Keratinocyte (primary cell): ENCODE data around the gene UNC119B. TPM values are rescaled to one million over a fixed set of nuclear protein-coding genes. Genes with fewer than 3 reads are reported as not detected.
A peak's percentile ranks its signal among the peaks of the same experiment; 100 is the strongest.

Experiments
- DNase-seq: peaks from one replicate; pipeline ENCODE4 v3.0.0-alpha.2; 2011; ENCODE audit warnings: low read depth, missing footprints, low spot score
- FAIRE-seq: peaks from 2 replicates; lab custom pipeline; 2011; peaks lifted over from hg19 to GRCh38; lab: Jason Lieb, UNC
- H2AFZ ChIP-seq: 2 replicates; pipeline ENCODE4 v1.6.0; 2012; ENCODE audit warnings: low read length, control low read depth, inconsistent platforms; ENCODE audit not compliant: control insufficient read depth
- H3K27ac ChIP-seq: 2 replicates; pipeline ENCODE4 v1.5.1; 2011; ENCODE audit warnings: low read length; ENCODE audit not compliant: control insufficient read depth, insufficient read depth
- H3K27me3 ChIP-seq: 3 replicates; pipeline ENCODE4 v1.6.0; 2011; ENCODE audit warnings: low read length; ENCODE audit not compliant: control insufficient read depth, insufficient read depth; ENCODE audit errors: extremely low read depth
- H3K36me3 ChIP-seq, 2 experiments: 2 replicates in 1 of 2; 3 replicates in 1 of 2; pipeline ENCODE4 v1.5.1; 2011; ENCODE audit warnings: low read length in 2 of 2, mild to moderate bottlenecking in 1 of 2; ENCODE audit not compliant: control insufficient read depth in 2 of 2, insufficient read depth in 2 of 2; ENCODE audit errors: extremely low read depth in 1 of 2
- H3K4me1 ChIP-seq: 3 replicates; pipeline ENCODE4 v1.5.1; 2011; ENCODE audit warnings: low read length; ENCODE audit not compliant: control insufficient read depth, insufficient read depth; ENCODE audit errors: extremely low read depth
- H3K4me2 ChIP-seq: 3 replicates; pipeline ENCODE4 v1.6.0; 2011; ENCODE audit warnings: low read depth, low read length; ENCODE audit not compliant: control insufficient read depth, insufficient read depth; ENCODE audit errors: extremely low read depth
- H3K4me3 ChIP-seq, 3 experiments: fragments of 200-600 bp in 1 of 3; sonication (generic) in 1 of 3; 2 replicates in 2 of 3; 3 replicates in 1 of 3; pipeline ENCODE4 v1.5.1; 2011 to 2016; ENCODE audit warnings: low read length in 3 of 3, mild to moderate bottlenecking in 3 of 3, control low read depth in 2 of 3, inconsistent platforms in 1 of 3, low read depth in 1 of 3, mixed read lengths in 1 of 3, mixed run types in 1 of 3, moderate library complexity in 1 of 3; ENCODE audit not compliant: control insufficient read depth in 2 of 3, insufficient read depth in 2 of 3; ENCODE audit errors: extremely low read depth in 1 of 3
- H3K79me2 ChIP-seq: 2 replicates; pipeline ENCODE4 v1.6.0; 2012; ENCODE audit warnings: low read length; ENCODE audit not compliant: control insufficient read depth, insufficient read depth
- H3K9ac ChIP-seq: 3 replicates; pipeline ENCODE4 v1.6.0; 2011; ENCODE audit warnings: low read length; ENCODE audit not compliant: control insufficient read depth, insufficient read depth; ENCODE audit errors: extremely low read depth
- H3K9me1 ChIP-seq: 3 replicates; pipeline ENCODE4 v1.6.0; 2011; ENCODE audit warnings: low read length; ENCODE audit not compliant: control insufficient read depth, insufficient read depth; ENCODE audit errors: extremely low read depth
- H3K9me3 ChIP-seq: 2 replicates; pipeline ENCODE4 v1.5.1; 2012; ENCODE audit warnings: low read depth, low read length; ENCODE audit not compliant: control insufficient read depth
- H4K20me1 ChIP-seq: 3 replicates; pipeline ENCODE4 v1.6.0; 2011; ENCODE audit warnings: low read length; ENCODE audit not compliant: control insufficient read depth, insufficient read depth; ENCODE audit errors: extremely low read depth
- EZH2 ChIP-seq: IDR thresholded peaks from one replicate; pipeline ENCODE4 v1.6.1; 2012; ENCODE audit warnings: inconsistent platforms, mild to moderate bottlenecking, low read length, moderate library complexity
- dilution Hi-C: fragments of 300-500 bp; cut with MboI; formaldehyde crosslinking; loops from one replicate; pipeline ENCODE4 v1.7.0; 2020; ENCODE audit warnings: low sequenced_read_pairs; ENCODE audit not compliant: extremely low pct_ligation_motif_present
- polyA plus RNA-seq, 5 experiments: library from polyadenylated mRNA; depleted of rRNA in 3 of 5; stranded (reverse) in 3 of 5; stranded (forward) in 1 of 5; unstranded in 1 of 5; fragments of >200 nt; gene quantifications; 1 replicate in 1 of 5; 2 replicates in 3 of 5; 3 replicates in 1 of 5; pipeline versions ENCODE4 v1.2.1 to v1.2.3, GENCODE V29; 2011 to 2012; ENCODE audit warnings: missing spikeins in 2 of 5, low read depth in 1 of 5, low replicate concordance in 1 of 5
- TF ChIP-seq, protein P1 (sequence below), 3 experiments: IDR thresholded peaks in 1 of 3; conservative IDR thresholded peaks in 1 of 3; optimal IDR thresholded peaks in 1 of 3; 2 replicates in 2 of 3; 3 replicates in 1 of 3; pipeline versions ENCODE3 to v1.5.1; 2011; ENCODE audit warnings: low read length in 3 of 3, mild to moderate bottlenecking in 3 of 3, moderate library complexity in 2 of 3, control low read depth in 1 of 3, inconsistent platforms in 1 of 3; ENCODE audit not compliant: insufficient read depth in 2 of 3; ENCODE audit errors: extremely low read depth in 1 of 3

The UNC119B gene
- polyA plus RNA-seq, 1 donor (not counting 4 experiments of a cell fraction or from before 2014, with no cell fraction given), result 22.0 TPM

- no peaks in the 10 kb centered on the region for H3K79me2 ChIP-seq
- H3K9me1 ChIP-seq, result no peaks in the 10 kb centered on the region
- peaks cover 22% of the 10 kb centered on the region for H3K4me1 ChIP-seq
- dilution Hi-C loops, result no loop called here
- no peaks in the 10 kb centered on the region for H3K9me3 ChIP-seq
- peak overlapping the region; percentile 57 for H3K9ac ChIP-seq
- peak overlapping the region; percentile 21 for H2AFZ ChIP-seq
- DNase-seq, result no peak
- no peak for FAIRE-seq
- H3K27ac ChIP-seq, result peak overlapping the region; percentile 82
- TF ChIP-seq, protein P1, sequence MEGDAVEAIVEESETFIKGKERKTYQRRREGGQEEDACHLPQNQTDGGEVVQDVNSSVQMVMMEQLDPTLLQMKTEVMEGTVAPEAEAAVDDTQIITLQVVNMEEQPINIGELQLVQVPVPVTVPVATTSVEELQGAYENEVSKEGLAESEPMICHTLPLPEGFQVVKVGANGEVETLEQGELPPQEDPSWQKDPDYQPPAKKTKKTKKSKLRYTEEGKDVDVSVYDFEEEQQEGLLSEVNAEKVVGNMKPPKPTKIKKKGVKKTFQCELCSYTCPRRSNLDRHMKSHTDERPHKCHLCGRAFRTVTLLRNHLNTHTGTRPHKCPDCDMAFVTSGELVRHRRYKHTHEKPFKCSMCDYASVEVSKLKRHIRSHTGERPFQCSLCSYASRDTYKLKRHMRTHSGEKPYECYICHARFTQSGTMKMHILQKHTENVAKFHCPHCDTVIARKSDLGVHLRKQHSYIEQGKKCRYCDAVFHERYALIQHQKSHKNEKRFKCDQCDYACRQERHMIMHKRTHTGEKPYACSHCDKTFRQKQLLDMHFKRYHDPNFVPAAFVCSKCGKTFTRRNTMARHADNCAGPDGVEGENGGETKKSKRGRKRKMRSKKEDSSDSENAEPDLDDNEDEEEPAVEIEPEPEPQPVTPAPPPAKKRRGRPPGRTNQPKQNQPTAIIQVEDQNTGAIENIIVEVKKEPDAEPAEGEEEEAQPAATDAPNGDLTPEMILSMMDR (optimal IDR thresholded peaks at IDR 0.05 in 1 of 3, IDR thresholded peaks at IDR 0.05 in 1 of 3, conservative IDR thresholded peaks at IDR 0.05 in 1 of 3; ENCODE audit: extremely low read depth in 1 of 3, insufficient read depth in 2 of 3, low read length in 3 of 3), result no peak
- no peak for TF ChIP-seq EZH2
- no peak overlapping the region for H3K4me3 ChIP-seq
- H4K20me1 ChIP-seq, result no peaks in the 10 kb centered on the region
- H3K4me2 ChIP-seq, result peak overlapping the region; percentile 75
- H3K27me3 ChIP-seq, result no peaks in the 10 kb centered on the region
- H3K36me3 ChIP-seq, result peaks cover 24 to 25% of the 10 kb centered on the region in 2 experiments
Measured at GRCh38 chr12:120762086-120762485, 51.8 kb downstream of the UNC119B start.

- Histone ChIP-seq H3K27ac (no peak overlapping the region), H4K20me1 (no peaks in the 10 kb centered on the region), H3K4me1 (peaks cover 22% of the 10 kb centered on the region), H3K4me2 (no peak overlapping the region), H2AFZ (no peak overlapping the region), H3K27me3 (no peaks in the 10 kb centered on the region), H3K79me2 (no peaks in the 10 kb centered on the region), H3K4me3 (no peak overlapping the region), H3K9me3 (no peaks in the 10 kb centered on the region), H3K9me1 (no peaks in the 10 kb centered on the region), H3K9ac (no peak overlapping the region), H3K36me3 (peaks cover 27 to 32% of the 10 kb centered on the region in 2 experiments)
- dilution Hi-C loops, result no loop called here
- TF ChIP-seq EZH2, result no peak
- TF ChIP-seq, protein P1 (optimal IDR thresholded peaks at IDR 0.05 in 1 of 3, IDR thresholded peaks at IDR 0.05 in 1 of 3, conservative IDR thresholded peaks at IDR 0.05 in 1 of 3; ENCODE audit: extremely low read depth in 1 of 3, insufficient read depth in 2 of 3, low read length in 3 of 3), result no peak
- FAIRE-seq (no peak), DNase-seq (no peak)
Measured at GRCh38 chr12:120763250-120763649, 53.0 kb downstream of the UNC119B start.
